A673 (cell line): Measurements from ENCODE around the gene CERS6. TPM values are rescaled to one million over a fixed set of nuclear protein-coding genes. Genes with fewer than 3 reads are reported as not detected.

Experiments
- BruUV-seq: library from RNA; stranded (reverse); fragments of 400-500 nt; replicated peaks from 2 replicates; lab custom pipeline; 2021; lab: Mats Ljungman, UMichigan
- CTCF ChIA-PET: fragments of 300-600 bp; sonication (Branson Sonifier 250); formaldehyde crosslinking; loops from one replicate; lab custom pipeline; 2022; ENCODE audit warnings: antibody characterized with exemption; lab: Charles Lee
- POLR2A ChIA-PET: fragments of 300-600 bp; sonication (Branson Sonifier 250); formaldehyde crosslinking; loops from one replicate; lab custom pipeline; 2022; ENCODE audit warnings: antibody characterized with exemption; ENCODE audit not compliant: low non-redundant PET; lab: Charles Lee
- DNase-seq: peaks from one replicate; pipeline ENCODE4 v3.0.0-alpha.2; 2015; ENCODE audit warnings: low spot score
- H3K27ac ChIP-seq: fragments of 200-600 bp; sonication (generic); 2 replicates; pipeline ENCODE4 v1.5.1; 2016; ENCODE audit warnings: mixed run types, low read depth, mild to moderate bottlenecking, mixed read lengths, antibody characterized with exemption, low read length; ENCODE audit not compliant: poor library complexity, severe bottlenecking
- H3K27me3 ChIP-seq: fragments of 200-600 bp; sonication (generic); replicated peaks from 2 replicates; pipeline ENCODE4 v1.6.1; 2017; ENCODE audit warnings: mixed run types, low read depth, mild to moderate bottlenecking, mixed read lengths, antibody characterized with exemption, low read length; ENCODE audit not compliant: insufficient read depth, poor library complexity
- H3K36me3 ChIP-seq: fragments of 200-600 bp; sonication (generic); 2 replicates; pipeline ENCODE4 v1.6.1; 2016; ENCODE audit warnings: mixed run types, mild to moderate bottlenecking, mixed read lengths, antibody characterized with exemption, low read length; ENCODE audit not compliant: insufficient read depth, poor library complexity, severe bottlenecking
- H3K4me1 ChIP-seq: fragments of 200-600 bp; sonication (generic); 2 replicates; pipeline ENCODE4 v1.6.1; 2017; ENCODE audit warnings: mixed run types, mild to moderate bottlenecking, mixed read lengths, antibody characterized with exemption, low read length; ENCODE audit not compliant: insufficient read depth, poor library complexity, severe bottlenecking
- H3K4me3 ChIP-seq: fragments of 200-600 bp; sonication (generic); 2 replicates; pipeline ENCODE4 v1.5.1; 2016; ENCODE audit warnings: low read depth, mixed run types, mild to moderate bottlenecking, mixed read lengths, low read length; ENCODE audit not compliant: poor library complexity, severe bottlenecking
- H3K9me3 ChIP-seq: fragments of 200-600 bp; sonication (generic); 2 replicates; pipeline ENCODE4 v1.6.1; 2016; ENCODE audit warnings: mixed run types, low read depth, mild to moderate bottlenecking, mixed read lengths, antibody characterized with exemption, low read length; ENCODE audit not compliant: poor library complexity, severe bottlenecking
- EZH2 ChIP-seq: fragments of 200-600 bp; sonication (generic); IDR thresholded peaks from 2 replicates; pipeline ENCODE4 v1.6.1; 2017; ENCODE audit warnings: borderline replicate concordance, low read depth, mild to moderate bottlenecking, mixed read lengths, antibody characterized with exemption, low read length; ENCODE audit not compliant: poor library complexity, severe bottlenecking
- intact Hi-C: fragments of 100-400 bp; cut with micrococcal nuclease; formaldehyde crosslinking; loops from one replicate; pipeline ENCODE4 v1.10.0; 2022; ENCODE audit not compliant: unreplicated experiment
- total RNA-seq: library from RNA; stranded (reverse); gene quantifications from 2 replicates; pipeline ENCODE4 v1.2.3, GENCODE V29; 2021
- TF ChIP-seq, protein P1 (sequence below): fragments of 300-800, 200-600 bp; sonication (generic); conservative IDR thresholded peaks from 2 replicates; pipeline ENCODE4 v1.5.1; 2017; ENCODE audit warnings: low read depth, mild to moderate bottlenecking, antibody characterized with exemption, low read length, moderate library complexity, mixed read lengths

CERS6 gene
- total RNA-seq, 1 experiment from 2014 or later = 12.4 TPM

DNA sequence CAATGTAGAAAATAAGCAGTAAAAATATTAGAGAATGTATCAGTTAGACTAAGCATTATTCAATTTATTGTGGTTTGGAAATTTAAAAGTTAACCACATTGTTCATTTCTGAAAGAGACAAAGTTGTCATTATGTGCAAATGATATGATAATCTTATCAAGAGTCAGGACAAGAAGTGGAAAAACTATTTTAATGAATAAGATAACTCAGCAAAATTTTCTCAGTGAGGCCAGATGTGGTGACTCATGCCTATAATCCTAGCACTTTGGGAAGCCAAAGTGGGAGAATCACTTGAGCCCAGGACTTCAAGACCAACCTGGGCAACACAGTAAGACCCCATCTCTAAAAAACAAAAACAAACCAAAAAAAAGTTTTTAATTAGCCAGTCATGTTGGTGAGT, 39.5 kb upstream of the CERS6 start:
- H3K27ac ChIP-seq = no peak overlapping the region
- ChIA-PET POLR2A (no interaction called here), CTCF (no interaction called here)

DNA sequence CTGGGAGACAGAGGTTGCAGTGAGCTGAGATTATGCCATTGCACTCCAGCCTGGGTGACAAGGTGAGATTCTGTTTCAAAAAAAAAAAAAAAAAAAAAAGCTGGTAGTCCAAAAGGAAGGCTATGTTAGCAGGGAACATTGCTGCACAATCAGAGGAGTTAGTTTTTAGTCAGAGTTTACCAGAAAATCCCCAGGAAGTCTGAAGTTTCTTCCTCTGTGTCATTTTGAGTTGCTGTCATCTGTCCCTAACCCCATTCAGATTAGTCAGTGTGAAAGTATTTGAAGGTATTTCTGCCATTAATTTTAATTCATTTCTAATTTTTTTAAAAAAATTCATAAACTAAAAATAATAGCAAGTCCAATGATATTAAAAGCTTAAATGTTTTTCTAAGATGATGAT, 33.5 kb upstream of the CERS6 start:
- no peaks in the 10 kb centered on the region for H3K4me1 ChIP-seq
- no peak overlapping the region for H3K4me3 ChIP-seq
- H3K27me3 ChIP-seq = no peaks in the 10 kb centered on the region
- CTCF ChIA-PET = no interaction called here
- no peak for DNase-seq
- no peaks in the 10 kb centered on the region for H3K36me3 ChIP-seq
- H3K9me3 ChIP-seq = no peaks in the 10 kb centered on the region
- H3K27ac ChIP-seq = no peak overlapping the region
- intact Hi-C loops = no loop called here
- POLR2A ChIA-PET = interaction anchor here (0.6 kb wide), 1 partner anchor 322 kb away, joined by 3 read pairs; no protein-coding TSS in a partner anchor
- TF ChIP-seq EZH2 = no peak
- TF ChIP-seq, protein P1, sequence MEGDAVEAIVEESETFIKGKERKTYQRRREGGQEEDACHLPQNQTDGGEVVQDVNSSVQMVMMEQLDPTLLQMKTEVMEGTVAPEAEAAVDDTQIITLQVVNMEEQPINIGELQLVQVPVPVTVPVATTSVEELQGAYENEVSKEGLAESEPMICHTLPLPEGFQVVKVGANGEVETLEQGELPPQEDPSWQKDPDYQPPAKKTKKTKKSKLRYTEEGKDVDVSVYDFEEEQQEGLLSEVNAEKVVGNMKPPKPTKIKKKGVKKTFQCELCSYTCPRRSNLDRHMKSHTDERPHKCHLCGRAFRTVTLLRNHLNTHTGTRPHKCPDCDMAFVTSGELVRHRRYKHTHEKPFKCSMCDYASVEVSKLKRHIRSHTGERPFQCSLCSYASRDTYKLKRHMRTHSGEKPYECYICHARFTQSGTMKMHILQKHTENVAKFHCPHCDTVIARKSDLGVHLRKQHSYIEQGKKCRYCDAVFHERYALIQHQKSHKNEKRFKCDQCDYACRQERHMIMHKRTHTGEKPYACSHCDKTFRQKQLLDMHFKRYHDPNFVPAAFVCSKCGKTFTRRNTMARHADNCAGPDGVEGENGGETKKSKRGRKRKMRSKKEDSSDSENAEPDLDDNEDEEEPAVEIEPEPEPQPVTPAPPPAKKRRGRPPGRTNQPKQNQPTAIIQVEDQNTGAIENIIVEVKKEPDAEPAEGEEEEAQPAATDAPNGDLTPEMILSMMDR = no peak
- no TSS peak for BruUV-seq

More for the DNA sequence above, 39.5 kb upstream of the CERS6 start:
- no TSS peak for BruUV-seq
- H3K36me3 ChIP-seq = no peaks in the 10 kb centered on the region
- H3K4me1 ChIP-seq = peaks cover 3% of the 10 kb centered on the region
- H3K27me3 ChIP-seq = no peaks in the 10 kb centered on the region
- intact Hi-C loops = no loop called here
- no peaks in the 10 kb centered on the region for H3K9me3 ChIP-seq
- TF ChIP-seq, protein P1 = no peak
- no peak for TF ChIP-seq EZH2
- no peak for DNase-seq
- H3K4me3 ChIP-seq = no peak overlapping the region

DNA sequence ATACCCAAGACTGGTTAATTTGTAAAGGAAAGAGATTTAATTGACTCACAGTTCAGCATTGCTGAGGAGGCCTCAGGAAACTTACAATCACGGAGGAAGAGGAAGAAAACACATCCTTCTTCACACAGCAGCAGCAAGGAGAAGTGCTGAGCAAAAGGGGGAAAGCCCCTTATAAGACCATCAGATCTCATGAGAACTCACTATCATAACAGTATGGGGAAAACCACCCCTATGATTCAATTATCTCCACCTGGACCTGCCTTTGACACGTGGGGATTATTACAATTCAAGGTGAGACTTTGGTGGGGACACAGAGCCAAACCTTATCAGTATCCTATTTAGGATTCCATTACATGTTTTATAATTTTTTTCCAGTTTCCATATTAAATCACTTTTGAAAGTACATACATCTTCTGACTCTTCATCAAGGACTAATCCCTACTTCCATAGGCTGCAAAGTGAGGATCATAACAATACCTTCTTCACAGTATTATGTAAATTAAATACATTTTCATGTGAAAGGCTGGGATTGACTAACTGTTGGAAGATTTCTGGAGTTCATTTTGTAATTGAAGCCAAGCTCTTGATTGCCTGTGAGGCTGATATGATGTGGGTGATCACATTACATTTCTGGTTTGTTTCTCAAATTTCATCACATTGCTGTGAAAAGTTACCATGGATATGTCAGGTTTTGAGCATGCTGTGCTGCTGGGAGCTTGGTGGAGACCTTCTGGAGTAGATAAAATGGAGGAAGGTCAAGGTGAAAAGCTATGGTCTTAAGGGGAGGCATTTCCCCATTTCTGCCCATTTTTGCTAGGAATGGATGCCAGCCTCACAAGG, 31.7 kb upstream of the CERS6 start:
- H3K4me1 ChIP-seq = no peaks in the 10 kb centered on the region
- no peak overlapping the region for H3K4me3 ChIP-seq
- no peaks in the 10 kb centered on the region for H3K9me3 ChIP-seq
- BruUV-seq = no TSS peak
- ChIA-PET POLR2A (no interaction called here), CTCF (no interaction called here)
- no peaks in the 10 kb centered on the region for H3K36me3 ChIP-seq
- no peak overlapping the region for H3K27ac ChIP-seq
- no peak for DNase-seq
- H3K27me3 ChIP-seq = no peaks in the 10 kb centered on the region
- intact Hi-C loops = no loop called here
- TF ChIP-seq, protein P1 = no peak
- TF ChIP-seq EZH2 = no peak
